ENCODE data around the gene GTPBP6.
"Not testable (repeated sequence)": the region's sequence is repeated elsewhere in the genome, so short reads cannot be mapped to it uniquely, and the experiment has no call there.

GRCh38 chrX:280722-281121 lies 37.9 kb downstream of the GTPBP6 start:
- TF ChIP-seq CTCF, POLR2A (IDR thresholded peaks at IDR 0.05): not testable (repeated sequence)
